HG03025 (cell line): Measurements from ENCODE around the gene CYP2A13.
"Not testable (repeated sequence)": the region's sequence is repeated elsewhere in the genome, so short reads cannot be mapped to it uniquely, and the experiment has no call there.

Experiments
- ATAC-seq: cut with Tn5 transposase; IDR thresholded peaks from one replicate; pipeline ENCODE4 v1.9.1; 2021; ENCODE audit warnings: mild to moderate bottlenecking, moderate library complexity; ENCODE audit not compliant: unreplicated experiment, low FRiP score

Gene CYP2A13, protein sequence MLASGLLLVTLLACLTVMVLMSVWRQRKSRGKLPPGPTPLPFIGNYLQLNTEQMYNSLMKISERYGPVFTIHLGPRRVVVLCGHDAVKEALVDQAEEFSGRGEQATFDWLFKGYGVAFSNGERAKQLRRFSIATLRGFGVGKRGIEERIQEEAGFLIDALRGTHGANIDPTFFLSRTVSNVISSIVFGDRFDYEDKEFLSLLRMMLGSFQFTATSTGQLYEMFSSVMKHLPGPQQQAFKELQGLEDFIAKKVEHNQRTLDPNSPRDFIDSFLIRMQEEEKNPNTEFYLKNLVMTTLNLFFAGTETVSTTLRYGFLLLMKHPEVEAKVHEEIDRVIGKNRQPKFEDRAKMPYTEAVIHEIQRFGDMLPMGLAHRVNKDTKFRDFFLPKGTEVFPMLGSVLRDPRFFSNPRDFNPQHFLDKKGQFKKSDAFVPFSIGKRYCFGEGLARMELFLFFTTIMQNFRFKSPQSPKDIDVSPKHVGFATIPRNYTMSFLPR

DNA sequence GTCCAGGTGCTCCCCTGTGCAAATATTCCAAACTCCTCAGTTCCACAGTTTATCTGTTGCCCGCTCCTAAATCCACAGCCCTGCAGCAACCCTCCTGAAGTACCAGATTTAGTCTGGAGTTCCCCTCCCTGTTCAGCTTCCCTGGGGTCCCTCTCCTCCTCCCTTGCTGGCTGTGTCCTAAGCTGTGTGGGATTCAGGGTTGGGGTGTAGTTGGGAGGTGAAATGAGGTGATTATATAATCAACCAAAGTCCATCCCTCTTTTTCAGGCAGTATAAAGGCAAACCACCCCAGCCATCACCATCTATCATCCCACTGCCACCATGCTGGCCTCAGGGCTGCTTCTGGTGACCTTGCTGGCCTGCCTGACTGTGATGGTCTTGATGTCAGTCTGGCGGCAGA lies at the start of gene CYP2A13:
Gene CYP2A13, plus strand, starts transcription at position 301 of the 400 bp plus-strand sequence. Its CDS starts 21 bp downstream, at position 322.
- no peak for ATAC-seq

DNA sequence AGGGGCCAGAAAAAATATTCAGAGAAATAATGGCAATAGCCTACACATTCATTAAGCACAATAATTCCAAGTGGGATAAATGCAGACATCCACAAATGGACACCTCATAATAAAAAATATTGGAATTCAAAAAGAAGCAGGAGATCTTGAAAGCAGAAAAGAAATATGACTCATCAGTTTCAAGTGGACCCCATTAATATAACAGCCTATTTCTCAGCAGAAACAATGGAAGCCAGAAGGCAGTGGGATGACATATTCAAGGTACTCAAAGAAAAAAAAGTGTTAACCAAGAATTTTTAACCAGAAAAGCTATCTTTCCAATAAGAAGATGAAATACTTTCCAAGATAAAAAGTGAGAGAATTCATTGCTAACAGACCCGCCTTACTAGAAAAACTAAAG lies 48.4 kb upstream of the CYP2A13 start:
- no peak for ATAC-seq

DNA sequence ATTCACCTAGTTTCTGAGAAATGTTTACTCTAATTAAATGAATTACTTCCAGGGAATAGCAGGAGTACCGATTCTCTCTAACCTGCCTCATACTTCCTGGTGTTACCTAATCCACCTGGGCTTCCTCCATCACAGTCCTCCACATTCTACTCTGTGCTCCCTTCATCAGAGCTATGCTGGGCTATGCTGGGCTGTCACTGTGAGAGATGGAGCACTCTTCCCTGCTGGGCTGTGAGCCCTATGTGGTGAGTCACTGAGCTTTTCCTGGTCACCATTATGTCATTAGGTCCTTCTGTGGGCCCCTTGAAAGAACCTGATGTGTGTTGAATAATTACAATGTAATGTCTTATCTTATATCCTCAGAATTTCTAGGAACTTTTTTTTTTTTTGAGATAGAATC lies 43.2 kb upstream of the CYP2A13 start:
- not testable (repeated sequence) for ATAC-seq

DNA sequence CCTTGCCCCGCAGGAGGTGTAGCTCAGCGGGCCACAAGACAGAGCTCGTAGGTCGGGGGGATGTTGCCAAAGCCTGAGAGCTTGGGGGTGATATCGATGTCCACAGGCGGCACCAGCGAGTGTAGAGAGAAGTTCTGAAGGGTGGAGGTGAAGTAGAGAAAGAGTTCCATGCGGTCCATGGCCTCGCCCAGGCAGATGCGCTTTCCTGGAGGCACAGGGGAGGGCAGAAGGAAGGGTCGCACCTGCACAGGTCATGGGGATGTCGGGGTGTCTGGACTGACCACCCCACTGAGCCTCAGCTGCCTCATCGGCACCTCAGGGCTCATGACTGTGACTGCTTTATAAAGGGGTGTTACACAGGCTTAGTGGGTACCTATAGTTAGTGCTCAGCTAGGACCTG lies 37.8 kb upstream of the CYP2A13 start:
- ATAC-seq, result no peak

DNA sequence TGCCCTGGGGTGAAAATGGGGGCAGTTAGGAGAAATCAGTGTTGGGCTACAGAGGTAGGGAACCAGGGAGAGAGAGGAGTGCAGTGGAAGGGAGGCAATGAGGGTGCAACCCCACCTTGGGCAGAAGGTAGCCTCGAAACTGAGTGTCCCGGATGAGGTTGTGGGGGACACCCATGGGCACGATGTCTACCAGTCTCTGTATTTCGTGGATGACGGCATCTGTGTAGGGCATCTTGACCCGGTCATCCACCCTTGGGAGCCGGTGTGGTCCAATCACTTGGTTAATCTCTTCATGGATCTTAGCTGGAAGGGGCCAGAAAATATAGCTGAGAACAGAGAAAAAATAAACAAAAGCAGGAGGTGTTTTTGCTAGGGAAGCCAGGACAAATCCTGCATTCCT lies 36.1 kb upstream of the CYP2A13 start:
- ATAC-seq, result not testable (repeated sequence)

DNA sequence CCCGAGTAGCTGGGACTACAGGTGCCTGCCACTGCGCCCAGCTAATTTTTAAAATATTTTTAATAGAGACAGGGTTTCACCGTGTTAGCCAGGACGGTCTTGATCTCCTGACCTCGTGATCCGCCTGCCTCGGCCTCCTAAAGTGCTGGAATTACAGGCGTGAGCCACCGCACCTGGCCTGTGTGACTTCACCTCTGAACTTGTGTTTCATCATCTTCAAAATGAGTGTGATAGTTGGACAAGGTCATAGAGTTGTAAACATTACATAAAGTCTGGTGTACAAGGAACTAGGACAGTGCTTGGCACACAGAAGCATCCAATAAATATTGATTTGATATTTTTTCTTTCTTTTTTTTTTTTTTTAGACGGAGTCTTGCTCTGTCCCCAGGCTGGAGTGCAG lies 34.9 kb upstream of the CYP2A13 start:
- ATAC-seq, result not testable (repeated sequence)

DNA sequence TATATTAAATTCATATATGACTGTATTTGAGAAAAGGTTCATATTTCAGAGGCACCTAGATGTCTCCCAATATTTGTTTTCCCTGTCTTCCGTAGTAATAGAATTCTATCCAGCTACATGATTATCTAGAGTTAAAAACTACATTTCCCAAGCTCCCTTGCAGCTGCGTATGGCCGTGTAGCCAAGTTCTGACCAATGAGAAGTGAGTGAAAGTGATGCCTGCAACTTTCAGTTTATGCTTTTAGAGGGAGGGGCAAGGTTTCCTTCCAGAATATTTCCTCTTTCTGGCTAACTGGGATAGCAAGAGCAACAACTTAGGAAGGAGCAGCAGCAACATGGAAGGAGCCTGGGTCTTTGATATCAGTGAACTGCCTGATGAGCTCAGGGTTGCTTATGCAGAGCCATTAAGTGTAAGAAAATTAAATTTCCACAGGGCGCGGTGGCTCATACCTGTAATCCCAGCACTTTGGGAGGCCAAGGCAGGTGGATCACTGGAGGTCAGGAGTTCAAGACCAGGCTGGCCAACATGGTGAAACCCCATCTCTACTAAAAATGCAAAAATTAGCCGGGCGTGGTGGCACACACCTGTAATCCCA lies 23.2 kb upstream of the CYP2A13 start:
- no peak for ATAC-seq

DNA sequence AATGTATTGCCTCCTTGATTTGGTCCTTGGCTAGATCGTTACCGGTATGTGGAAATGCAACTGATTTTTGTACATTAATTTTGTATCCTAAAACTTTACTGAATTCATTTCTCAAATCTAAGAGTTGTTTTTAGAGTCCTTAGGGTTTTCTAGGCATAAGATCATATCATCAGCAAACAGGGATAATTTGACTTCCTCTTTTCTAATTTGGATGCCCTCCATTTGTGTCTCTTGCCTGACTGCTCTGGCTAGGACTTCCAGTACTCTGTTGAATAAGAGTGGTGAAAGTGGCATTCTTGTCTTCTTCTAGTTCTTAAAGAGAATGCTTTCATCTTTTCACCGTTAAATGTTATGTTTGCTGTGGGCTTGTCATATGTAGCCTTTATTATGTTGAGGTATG lies 12.0 kb upstream of the CYP2A13 start:
- no peak for ATAC-seq

DNA sequence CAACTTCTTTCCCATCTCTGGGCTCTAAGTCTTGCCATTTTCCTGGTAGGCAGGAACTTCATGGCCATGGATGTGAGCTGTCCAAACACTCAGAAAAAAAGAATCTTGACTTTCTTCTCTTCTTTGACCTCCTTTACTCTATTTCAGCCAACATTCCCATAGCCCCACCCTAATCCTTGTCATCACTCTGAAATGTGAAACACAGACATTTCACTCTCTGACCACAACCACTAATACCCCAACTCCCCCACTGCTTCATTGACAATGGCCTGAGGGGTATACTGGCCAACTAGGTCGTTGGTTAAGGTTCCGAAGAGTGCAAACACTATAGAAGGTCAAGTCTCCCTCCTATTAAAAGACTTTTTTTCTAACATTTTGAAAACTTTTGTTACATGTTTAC lies 4.7 kb upstream of the CYP2A13 start:
- no peak for ATAC-seq

DNA sequence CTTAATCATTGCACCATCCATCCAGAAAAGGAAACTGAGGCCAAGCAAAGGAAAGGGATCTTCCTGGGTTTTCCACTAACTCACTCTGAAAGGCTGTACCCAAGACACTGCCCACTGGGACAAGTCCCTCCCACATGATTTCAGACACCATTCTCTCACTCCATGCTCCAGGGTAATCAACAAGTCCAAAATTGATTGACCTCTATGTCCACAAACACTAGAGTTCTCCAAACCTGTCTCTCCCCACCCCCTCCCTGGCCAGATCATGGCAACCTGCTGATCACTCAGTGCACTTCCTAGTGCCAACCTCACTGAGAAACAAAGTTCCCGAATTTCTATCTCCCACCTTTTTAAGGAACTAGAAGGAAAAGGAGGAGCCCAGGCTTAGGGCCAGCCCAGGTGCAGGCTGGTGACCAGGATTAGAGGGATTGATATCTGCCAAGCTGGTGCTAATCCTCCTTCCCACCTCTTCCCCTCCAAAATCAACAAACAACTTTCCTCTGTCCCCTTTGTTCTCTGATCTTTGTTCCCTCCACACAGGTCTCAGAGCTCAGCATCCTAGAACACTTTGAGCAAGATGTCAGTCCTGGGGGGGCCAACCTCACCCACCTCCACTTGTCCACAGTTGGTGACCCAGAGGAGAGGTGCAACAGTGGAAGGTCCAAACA lies 2.4 kb upstream of the CYP2A13 start:
- no peak for ATAC-seq

DNA sequence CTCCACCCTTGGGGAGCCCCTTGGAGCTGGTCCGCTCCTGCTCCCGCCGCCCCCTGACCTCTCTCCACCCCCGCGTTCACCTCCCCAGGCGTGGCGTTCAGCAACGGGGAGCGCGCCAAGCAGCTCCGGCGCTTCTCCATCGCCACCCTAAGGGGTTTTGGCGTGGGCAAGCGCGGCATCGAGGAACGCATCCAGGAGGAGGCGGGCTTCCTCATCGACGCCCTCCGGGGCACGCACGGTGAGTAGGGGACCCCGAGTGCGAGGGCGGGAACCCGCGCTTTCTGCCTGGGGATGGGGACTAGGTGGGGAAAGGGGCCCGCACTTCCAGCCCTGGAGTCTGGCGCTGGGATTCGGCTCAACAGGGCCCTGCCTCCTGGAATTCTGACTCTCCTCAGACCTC lies 1.7 kb downstream of the CYP2A13 start:
- ATAC-seq, result no peak

DNA sequence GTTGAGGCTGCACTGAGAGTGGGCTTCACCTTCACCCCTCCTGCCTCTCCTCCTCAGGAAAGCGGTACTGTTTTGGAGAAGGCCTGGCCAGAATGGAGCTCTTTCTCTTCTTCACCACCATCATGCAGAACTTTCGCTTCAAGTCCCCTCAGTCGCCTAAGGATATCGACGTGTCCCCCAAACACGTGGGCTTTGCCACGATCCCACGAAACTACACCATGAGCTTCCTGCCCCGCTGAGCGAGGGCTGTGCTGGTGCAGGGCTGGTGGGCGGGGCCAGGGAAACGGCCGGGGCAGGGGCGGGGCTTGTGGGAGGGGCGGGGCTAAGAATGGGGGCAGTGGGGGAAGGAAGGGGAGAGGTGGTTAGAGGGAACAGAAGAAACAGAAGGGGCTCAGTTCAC lies 7.5 kb downstream of the CYP2A13 start:
- no peak for ATAC-seq

DNA sequence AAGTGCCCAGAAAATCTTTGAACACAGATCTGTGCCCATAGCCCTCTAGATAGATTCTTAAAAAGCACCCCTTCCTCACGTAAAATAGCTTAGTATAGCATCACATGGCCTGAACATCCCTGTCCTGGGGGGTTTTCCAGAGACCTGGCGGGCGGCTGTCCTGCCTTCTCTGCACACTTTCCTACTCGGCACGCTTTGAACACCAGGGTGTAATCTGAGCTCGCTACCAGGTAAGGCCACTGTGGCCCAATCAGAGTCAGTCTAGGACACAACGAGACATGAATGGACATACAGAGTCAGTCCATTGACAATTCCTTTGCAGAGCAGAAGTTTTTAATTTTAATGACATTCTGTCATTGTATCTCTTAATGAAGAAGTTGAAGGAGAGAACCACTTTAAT lies 8.1 kb downstream of the CYP2A13 start:
- no peak for ATAC-seq

DNA sequence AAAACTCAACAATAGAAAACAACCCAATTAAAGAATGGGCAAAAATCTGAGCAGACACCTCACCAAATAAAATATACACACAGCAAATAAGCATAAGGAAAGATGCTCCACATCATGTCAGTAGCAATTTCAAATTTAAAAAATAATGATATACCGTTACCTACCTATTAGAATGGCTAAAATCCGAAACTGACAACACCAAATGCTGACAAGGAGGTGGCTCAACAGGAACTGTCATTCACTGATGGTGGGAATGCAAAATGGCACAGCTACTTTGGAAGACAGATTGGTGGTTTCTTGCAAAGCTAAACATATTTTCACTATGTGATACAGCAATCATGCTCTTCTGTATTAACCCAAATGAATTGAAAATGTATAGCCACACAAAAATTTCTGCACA lies 9.1 kb downstream of the CYP2A13 start:
- ATAC-seq, result no peak

DNA sequence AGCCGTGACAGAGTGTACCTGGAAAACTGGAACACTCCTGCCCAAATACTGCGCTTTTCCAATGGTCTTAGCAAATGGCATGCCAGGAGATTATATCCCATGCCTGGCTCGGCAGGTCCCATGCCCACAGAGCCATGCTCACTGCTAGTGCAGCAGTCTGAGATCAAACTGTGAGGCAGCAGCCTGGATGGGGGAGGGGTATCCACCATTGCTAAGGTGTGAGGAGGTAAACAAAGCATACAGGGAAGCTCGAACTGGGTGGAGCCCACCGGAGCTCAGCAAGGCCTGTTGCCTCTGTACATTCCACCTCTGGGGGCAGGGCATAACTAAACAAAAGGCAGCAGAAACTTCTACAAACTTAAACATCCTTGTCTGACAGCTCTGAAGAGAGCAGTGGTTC lies 10.5 kb downstream of the CYP2A13 start:
- ATAC-seq, result no peak

DNA sequence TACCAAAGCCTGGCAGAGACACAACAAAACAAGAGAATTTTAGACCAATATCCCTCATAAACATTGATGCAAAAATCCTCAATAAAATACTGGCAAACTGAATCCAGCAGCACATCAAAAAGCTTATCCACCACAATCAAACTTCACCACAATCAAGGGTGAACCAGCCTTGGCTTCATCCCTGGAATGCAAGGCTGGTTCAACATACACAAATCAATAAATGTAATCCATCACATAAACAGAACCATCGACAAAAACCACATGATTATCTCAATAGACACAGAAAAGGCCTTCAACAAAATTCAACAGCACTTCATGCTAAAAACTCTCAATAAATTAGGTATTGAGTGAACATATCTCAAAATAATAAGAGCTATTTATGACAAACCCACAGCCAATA lies 14.0 kb downstream of the CYP2A13 start:
- not testable (repeated sequence) for ATAC-seq

DNA sequence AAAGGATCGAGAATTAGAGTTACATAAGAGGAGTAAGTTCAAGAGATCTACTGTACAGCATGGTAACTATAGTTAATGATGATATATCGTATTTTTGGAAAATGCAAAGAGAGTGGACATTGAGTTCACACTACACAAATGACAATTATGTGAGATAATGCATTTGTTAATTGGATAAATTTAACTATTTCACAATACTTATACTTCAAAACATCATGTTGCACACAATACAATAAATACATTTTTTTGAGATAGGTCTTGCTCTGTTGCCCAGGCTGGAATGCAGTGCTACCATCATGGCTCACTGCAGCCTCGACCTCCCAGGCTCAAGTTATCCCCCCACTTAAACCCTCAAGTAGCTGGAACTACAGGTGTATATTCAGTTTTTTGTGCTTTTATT lies 17.9 kb downstream of the CYP2A13 start:
- no peak for ATAC-seq

DNA sequence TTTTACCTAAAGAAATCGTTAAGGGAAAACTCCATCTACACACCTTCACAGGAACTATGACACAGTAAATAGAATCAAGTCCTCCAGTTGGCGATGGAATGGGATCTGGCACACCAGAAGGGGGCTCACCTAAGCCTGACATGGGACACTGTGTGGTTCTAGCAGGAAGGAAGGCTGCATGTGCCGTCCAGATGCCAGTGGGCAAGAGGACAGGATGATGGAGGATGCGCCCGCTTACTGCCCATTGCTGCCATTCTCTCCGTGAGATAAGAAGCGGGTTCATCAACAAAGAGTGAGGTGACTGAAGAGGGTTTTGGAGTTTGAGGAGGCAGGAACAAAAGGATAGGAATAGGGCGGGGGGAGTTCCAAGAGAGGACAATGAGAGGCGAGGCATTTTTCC lies 23.0 kb downstream of the CYP2A13 start:
- no peak for ATAC-seq

DNA sequence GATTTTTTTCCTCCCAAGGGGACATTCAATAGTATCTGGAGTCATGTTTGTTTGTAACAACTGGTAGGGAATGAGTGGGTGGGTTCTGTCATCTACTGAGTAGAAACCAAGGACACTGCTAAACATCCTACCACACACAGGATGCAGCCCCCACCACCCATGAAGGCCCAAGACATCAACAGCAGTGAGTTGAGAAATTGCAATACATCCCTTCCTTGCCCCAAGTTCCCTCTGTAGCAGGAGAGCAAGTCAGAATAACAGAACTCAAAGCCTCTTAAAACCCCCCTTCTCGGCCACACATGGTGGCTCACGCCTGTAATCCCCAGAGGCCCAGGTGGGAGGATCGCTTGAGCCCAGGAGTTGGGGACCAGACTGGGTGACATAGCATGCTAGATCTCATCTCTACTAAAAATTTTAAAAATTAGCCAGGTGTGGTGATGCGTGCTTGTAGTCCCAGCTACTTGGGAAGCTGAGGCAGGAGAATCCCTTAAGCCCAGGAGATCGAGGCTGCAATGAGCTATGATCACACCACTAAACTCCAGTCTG lies 23.6 kb downstream of the CYP2A13 start:
- no peak for ATAC-seq

DNA sequence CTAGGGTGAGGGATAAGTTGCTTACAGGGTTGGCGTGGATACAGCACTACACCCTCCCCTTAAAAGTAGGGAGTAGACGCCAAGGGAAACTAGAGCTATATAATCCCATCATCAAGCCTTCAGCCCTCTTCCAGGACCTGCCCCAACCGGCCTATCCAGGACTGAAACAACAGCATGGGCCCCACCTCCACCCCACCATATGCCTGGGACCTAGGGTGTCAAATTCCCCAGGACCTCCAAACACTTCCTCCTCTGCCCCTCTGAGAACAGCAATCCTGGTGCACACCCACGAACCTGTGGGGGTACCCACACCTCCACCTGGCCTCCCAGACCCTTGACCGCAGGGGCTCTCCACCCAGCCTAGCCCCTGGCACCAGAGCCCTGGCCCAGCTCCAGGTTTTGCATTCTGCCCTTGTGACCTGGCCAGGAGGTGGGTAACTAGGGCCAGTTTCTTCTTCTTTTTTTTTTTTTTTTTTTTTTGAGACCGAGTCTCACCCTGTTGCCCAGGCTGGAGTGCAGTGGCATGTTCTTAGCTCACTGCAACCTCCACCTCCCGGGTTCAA lies 24.6 kb downstream of the CYP2A13 start:
- ATAC-seq, result no peak

DNA sequence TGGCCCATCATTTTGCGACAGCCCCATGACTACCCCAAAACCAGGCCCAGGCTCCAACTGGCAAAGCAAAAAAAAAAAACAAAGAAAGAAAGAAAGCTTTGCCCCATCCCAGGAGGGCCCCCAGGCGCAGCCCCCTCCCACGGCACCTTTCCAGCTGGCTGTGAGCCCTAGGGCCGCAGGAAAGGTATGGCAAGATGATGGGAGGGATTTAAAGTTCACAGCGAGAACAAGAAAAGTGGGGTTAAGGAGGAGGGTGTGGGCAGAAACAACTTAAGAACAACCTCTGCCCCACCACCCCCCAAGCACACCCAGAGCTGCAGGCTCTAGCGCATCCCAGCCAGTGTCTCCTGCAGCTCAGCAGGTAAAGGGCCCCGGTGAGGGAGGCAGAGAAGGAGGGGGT lies 25.9 kb downstream of the CYP2A13 start, which contains the start of gene CYP2F1:
Gene CYP2F1, plus strand, starts transcription at position 301 of the 400 bp plus-strand sequence. CDS start 1,757 bp downstream, outside the sequence.
- no peak for ATAC-seq
